IgD-negative memory B cell (primary cell): ENCODE measurements around the gene LCLAT1. TPM values are rescaled to one million over a fixed set of nuclear protein-coding genes. Genes with fewer than 3 reads are reported as not detected.
A peak's percentile ranks its signal among the peaks of the same experiment; 100 is the strongest.
"Not testable (repeated sequence)": the region's sequence is repeated elsewhere in the genome, so short reads cannot be mapped to it uniquely, and the experiment has no call there.

Experiments used
- H3K27ac Mint-ChIP-seq, 3 donors: one replicate each; pipeline ENCODE4 v1.8.0; 2020 to 2022; ENCODE audit warnings: mild to moderate bottlenecking in 3 of 3, mixed read lengths in 3 of 3, moderate library complexity in 1 of 3
- H3K27me3 Mint-ChIP-seq: one replicate; pipeline ENCODE4 v1.8.0; 2021; ENCODE audit warnings: mixed read lengths
- H3K36me3 Mint-ChIP-seq: one replicate; pipeline ENCODE4 v1.8.0; 2020; ENCODE audit warnings: mild to moderate bottlenecking, mixed read lengths
- H3K4me1 Mint-ChIP-seq, 3 donors: one replicate each; pipeline ENCODE4 v1.8.0; 2020 to 2022; ENCODE audit warnings: mixed read lengths in 3 of 3, mild to moderate bottlenecking in 1 of 3
- H3K4me3 Mint-ChIP-seq, 4 donors: one replicate each; pipeline ENCODE4 v1.8.0; 2020 to 2022; ENCODE audit warnings: mild to moderate bottlenecking in 4 of 4, mixed read lengths in 4 of 4, moderate library complexity in 3 of 4
- H3K9me3 Mint-ChIP-seq, 3 donors: one replicate each; pipeline ENCODE4 v1.8.0; 2020 to 2021; ENCODE audit warnings: mixed read lengths in 3 of 3, mild to moderate bottlenecking in 1 of 3
- polyA plus RNA-seq: library from polyadenylated mRNA; unstranded; fragments of 300-500 nt; fragmentation: Illumina TruSeq; gene quantifications from one replicate; pipeline ENCODE4 v1.2.3, GENCODE V29; 2021

LCLAT1 gene
- polyA plus RNA-seq, 1 donor from 2014 or later: 14.3 TPM

DNA sequence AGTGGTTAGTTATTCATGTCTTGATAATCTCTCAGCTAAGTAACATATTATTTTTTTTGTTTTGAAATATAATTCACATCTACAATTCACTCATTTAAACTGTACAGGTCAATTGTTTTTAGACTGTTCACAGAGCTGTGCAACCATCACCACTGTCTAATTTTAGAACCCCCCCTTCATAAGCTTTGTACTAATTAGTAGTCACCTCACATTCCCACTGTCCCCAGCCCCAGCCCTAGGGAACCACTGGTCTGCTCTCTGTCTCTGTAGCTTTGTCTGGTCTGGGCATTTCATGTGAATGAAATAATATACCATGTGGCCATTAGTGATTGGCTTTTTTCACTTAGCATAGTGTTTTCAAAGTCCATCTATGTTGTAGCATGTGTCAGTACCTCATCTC, 55.3 kb downstream of the LCLAT1 start:
- Mint-ChIP-seq H3K27ac (peak overlapping the region in 1 of 3 donors; percentile 88), H3K36me3 (peaks cover 4% of the 10 kb centered on the region), H3K9me3 (peaks cover 2 to 17% (median 17%) of the 10 kb centered on the region in 3 donors), H3K27me3 (no peaks in the 10 kb centered on the region), H3K4me3 (peak overlapping the region in 2 of 4 donors; percentile 2 to 75), H3K4me1 (peaks cover 28 to 45% (median 37%) of the 10 kb centered on the region in 3 donors)

- H3K36me3 Mint-ChIP-seq: peaks cover 4% of the 10 kb centered on the region
- H3K27me3 Mint-ChIP-seq: no peaks in the 10 kb centered on the region
- peaks cover 30 to 45% (median 37%) of the 10 kb centered on the region in 3 donors for H3K4me1 Mint-ChIP-seq
- H3K4me3 Mint-ChIP-seq: peak overlapping the region in 3 of 4 donors; percentile 4 to 63 (median 63)
- H3K27ac Mint-ChIP-seq: peak overlapping the region; percentile 57 to 93 (median 88)
- peaks cover 2 to 14% (median 9%) of the 10 kb centered on the region in 3 donors for H3K9me3 Mint-ChIP-seq
Observed at GRCh38 chr2:30503007-30503694, 56.1 kb downstream of the LCLAT1 start.

GRCh38 chr2:30503695-30504052, 56.6 kb downstream of the LCLAT1 start:
- Mint-ChIP-seq H3K36me3 (peaks cover 4% of the 10 kb centered on the region), H3K27me3 (no peaks in the 10 kb centered on the region), H3K4me1 (peaks cover 35 to 45% (median 37%) of the 10 kb centered on the region in 3 donors), H3K4me3 (peak overlapping the region in 3 of 4 donors; percentile 4 to 63 (median 31)), H3K9me3 (peaks cover 2 to 14% (median 4%) of the 10 kb centered on the region in 3 donors), H3K27ac (peak overlapping the region; percentile 57 to 93 (median 88))

DNA sequence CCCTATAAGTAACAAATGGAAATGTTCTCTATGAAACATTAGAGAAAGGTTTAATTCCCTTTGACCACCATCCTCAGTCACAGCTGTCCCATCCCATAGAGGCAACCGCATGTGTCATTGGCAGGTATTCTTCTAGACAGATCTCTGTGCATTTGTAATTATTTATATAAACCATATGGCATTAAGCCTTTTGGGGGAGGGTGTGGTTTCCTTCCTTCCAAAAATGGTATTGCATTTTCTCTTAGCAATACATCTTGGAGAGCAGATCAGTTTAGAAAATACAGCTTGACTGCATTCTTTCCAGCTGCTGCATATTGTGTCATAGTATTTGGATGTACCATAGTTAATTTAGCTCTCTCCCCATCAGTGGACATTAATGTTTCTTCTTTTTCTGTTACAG, 57.7 kb downstream of the LCLAT1 start:
- H3K9me3 Mint-ChIP-seq: peaks cover 0 to 11% (median 0%) of the 10 kb centered on the region in 3 donors
- H3K27ac Mint-ChIP-seq: peak overlapping the region; percentile 61 to 77 (median 71)
- peaks cover 4% of the 10 kb centered on the region for H3K36me3 Mint-ChIP-seq
- H3K4me1 Mint-ChIP-seq: peaks cover 40 to 51% (median 42%) of the 10 kb centered on the region in 3 donors
- H3K4me3 Mint-ChIP-seq: peak overlapping the region in 3 of 4 donors; percentile 50 to 88 (median 84)
- H3K27me3 Mint-ChIP-seq: no peaks in the 10 kb centered on the region

DNA sequence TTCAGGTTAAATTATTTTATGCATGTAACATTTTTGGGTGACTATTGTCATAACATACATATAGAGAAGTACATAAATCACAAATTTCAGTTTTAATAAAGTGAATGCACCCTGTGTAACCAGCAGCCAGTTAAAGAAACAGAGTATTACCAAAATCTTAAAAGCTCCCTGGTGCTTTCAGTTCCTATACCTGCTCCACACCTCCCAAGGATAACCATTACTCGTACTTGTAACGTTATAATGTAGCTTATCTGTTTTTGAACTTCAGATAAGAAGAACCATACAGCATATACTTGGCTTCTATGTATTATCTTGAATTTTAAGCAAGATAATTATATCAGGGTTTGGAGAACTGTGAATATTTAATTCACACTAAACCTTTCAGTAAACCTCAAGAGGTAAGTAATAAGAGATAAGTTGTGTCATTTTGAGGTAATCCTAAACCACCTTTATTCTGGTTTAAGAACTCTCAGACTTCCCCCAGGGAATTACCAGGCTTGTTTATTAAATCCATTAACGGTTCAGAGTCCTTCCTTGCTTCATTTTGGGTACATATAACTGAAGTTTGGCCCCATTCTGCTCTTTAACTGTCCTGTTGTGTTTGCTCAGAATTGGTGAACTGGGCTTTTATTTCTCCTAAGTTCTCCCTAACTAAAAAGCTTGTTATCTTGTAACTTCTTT, 58.6 kb downstream of the LCLAT1 start:
- Mint-ChIP-seq H3K27me3 (no peaks in the 10 kb centered on the region), H3K27ac (peak overlapping the region; percentile 61 to 77 (median 71))

GRCh38 chr2:30507460-30507859, 60.4 kb downstream of the LCLAT1 start:
- H3K4me3 Mint-ChIP-seq, H3K27ac Mint-ChIP-seq, H3K27me3 Mint-ChIP-seq, H3K36me3 Mint-ChIP-seq: not testable (repeated sequence)
- Mint-ChIP-seq H3K4me1 (peaks cover 41 to 55% (median 46%) of the 10 kb centered on the region in 3 donors), H3K9me3 (peaks cover 0 to 11% (median 0%) of the 10 kb centered on the region in 3 donors)

More for the DNA sequence above, 58.6 kb downstream of the LCLAT1 start:
- Mint-ChIP-seq H3K4me3 (peak overlapping the region in 2 of 4 donors; percentile 57 to 88), H3K36me3 (peaks cover 4% of the 10 kb centered on the region), H3K4me1 (peaks cover 40 to 59% (median 48%) of the 10 kb centered on the region in 3 donors), H3K9me3 (peaks cover 0 to 11% (median 0%) of the 10 kb centered on the region in 3 donors)

- peak overlapping the region in 1 of 3 donors; percentile 11 for H3K27ac Mint-ChIP-seq
- peaks cover 0 to 11% (median 0%) of the 10 kb centered on the region in 3 donors for H3K9me3 Mint-ChIP-seq
- H3K36me3 Mint-ChIP-seq: no peaks in the 10 kb centered on the region
- H3K27me3 Mint-ChIP-seq: no peaks in the 10 kb centered on the region
- H3K4me3 Mint-ChIP-seq: no peak overlapping the region
- peaks cover 32 to 44% (median 36%) of the 10 kb centered on the region in 3 donors for H3K4me1 Mint-ChIP-seq
Observed at GRCh38 chr2:30509716-30510115, 62.7 kb downstream of the LCLAT1 start.

GRCh38 chr2:30510409-30510808, 63.4 kb downstream of the LCLAT1 start:
- Mint-ChIP-seq H3K36me3 (no peaks in the 10 kb centered on the region), H3K4me1 (peaks cover 25 to 44% (median 32%) of the 10 kb centered on the region in 3 donors), H3K4me3 (peak overlapping the region in 1 of 4 donors; percentile 28), H3K27ac (peak overlapping the region in 1 of 3 donors; percentile 11), H3K9me3 (peaks cover 0 to 11% (median 0%) of the 10 kb centered on the region in 3 donors), H3K27me3 (no peaks in the 10 kb centered on the region)

DNA sequence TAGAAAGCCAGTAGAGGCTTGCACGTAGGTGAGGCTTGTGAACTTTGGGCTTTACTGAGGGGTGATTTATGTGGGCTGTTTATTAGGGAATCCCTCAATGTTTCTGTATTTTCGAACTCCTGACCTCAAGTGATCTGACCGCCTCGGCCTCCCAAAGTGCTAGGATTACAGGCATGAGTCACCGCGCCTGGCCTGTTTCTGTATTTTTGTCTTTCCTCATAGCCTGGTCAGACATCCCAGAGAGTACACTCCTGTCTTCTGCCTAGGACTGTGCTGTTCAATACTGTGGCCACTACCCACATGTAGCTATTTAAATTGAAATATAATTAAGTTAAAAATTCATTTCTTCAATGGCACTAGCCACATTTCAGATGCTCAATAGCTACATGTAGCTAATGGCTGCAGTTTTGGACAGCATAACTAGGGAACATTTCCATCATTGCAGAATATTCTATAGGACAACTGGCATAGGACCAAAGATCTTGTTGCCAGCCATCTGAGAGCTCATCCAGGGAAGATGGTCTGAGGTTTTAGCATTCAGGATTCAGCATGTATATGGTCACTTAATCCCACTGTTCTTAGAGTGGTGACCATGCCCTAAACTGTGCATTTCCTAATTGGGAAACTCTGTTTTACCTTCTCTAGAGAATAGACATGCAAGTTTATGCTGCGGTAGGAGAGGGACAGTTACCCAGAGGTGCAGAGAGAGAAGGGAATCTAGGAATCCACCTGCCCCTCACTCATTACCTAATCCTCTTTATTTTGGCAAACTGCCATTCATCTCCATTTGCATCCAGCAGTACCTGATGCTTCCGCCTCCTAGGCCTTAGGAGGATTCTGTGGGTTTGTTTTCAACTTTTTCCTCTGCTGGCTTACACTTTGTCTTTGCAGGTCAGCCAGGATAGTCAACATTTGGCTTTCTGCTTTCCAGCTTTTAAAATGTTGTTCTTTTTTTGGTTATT, 64.4 kb downstream of the LCLAT1 start:
- H3K27me3 Mint-ChIP-seq: no peaks in the 10 kb centered on the region
- peaks cover 0 to 11% (median 0%) of the 10 kb centered on the region in 3 donors for H3K9me3 Mint-ChIP-seq
- no peak overlapping the region for H3K4me3 Mint-ChIP-seq
- peaks cover 19 to 38% (median 26%) of the 10 kb centered on the region in 3 donors for H3K4me1 Mint-ChIP-seq
- no peaks in the 10 kb centered on the region for H3K36me3 Mint-ChIP-seq
- peak overlapping the region in 1 of 3 donors; percentile 11 for H3K27ac Mint-ChIP-seq

- no peaks in the 10 kb centered on the region for H3K27me3 Mint-ChIP-seq
- no peak overlapping the region for H3K4me3 Mint-ChIP-seq
- no peaks in the 10 kb centered on the region for H3K36me3 Mint-ChIP-seq
- peaks cover 0 to 11% (median 0%) of the 10 kb centered on the region in 3 donors for H3K9me3 Mint-ChIP-seq
- peaks cover 17 to 41% (median 26%) of the 10 kb centered on the region in 3 donors for H3K4me1 Mint-ChIP-seq
- no peak overlapping the region for H3K27ac Mint-ChIP-seq
Observed at GRCh38 chr2:30512243-30512886, 65.3 kb downstream of the LCLAT1 start.

GRCh38 chr2:30513649-30514048, 66.6 kb downstream of the LCLAT1 start:
- H3K4me3 Mint-ChIP-seq, H3K27ac Mint-ChIP-seq, H3K9me3 Mint-ChIP-seq, H3K36me3 Mint-ChIP-seq, H3K27me3 Mint-ChIP-seq: not testable (repeated sequence)
- H3K4me1 Mint-ChIP-seq: peaks cover 13 to 37% (median 26%) of the 10 kb centered on the region in 3 donors

DNA sequence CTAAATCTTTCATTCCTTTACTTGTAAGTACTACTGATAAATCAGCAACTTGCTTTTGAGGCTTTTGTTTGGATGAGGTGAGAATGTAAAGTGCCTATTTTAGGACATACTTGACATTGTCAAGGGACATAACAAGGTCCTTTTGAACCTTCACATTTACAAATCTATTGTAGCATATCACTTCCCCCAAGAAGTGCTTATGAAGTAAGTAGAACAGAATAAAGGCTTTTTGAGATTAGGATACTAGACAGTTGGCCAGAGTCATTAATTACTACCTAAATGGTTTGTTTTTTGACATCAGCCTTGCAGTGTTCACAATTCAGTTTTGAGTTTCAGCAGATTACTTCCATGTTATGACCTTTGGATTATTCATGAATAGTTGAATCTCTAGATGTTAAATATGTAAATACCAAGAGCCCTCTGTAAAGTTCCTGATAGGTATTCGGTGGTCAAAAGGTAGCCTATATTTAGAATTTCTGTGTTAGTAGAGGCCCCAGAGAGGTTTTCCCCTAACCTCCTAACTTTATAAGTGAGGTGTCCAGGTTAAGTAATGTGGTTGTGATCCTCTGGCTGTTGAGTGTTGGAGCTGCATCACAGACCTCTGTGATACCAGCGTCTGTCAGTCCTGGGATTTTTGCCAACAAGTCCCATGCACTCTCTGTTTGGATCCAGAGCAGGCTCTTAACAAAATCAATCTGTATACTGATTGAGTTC, 67.2 kb downstream of the LCLAT1 start:
- Mint-ChIP-seq H3K4me3 (no peak overlapping the region), H3K9me3 (peaks cover 0 to 8% (median 3%) of the 10 kb centered on the region in 3 donors), H3K4me1 (peaks cover 9 to 34% (median 22%) of the 10 kb centered on the region in 3 donors)

DNA sequence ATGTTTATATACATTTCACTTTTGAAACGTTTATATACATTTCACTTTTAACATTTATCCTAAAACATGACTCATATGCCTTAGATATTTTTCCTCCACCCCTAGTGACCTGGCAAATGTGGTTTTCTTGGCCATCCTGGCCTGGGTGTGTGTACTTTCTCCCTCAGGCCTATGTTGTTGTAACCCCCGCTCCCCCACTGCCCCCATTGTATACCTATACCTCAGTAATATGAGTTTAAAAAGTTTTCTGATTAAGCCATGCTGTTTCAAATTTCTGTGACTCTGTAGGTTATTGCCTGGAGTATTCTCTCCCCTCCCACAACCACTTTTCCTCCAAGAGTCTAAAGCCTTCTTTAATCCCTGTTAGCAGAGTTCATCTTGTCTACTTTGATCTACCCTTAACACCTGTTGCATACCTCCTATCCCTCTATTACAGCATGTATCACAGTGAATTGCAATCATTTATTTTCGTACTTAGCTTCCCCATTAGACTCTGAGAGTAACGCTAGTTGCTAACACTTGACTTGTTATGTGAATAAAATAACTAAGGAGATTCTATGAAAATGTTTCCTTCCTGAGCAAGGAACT, 67.9 kb downstream of the LCLAT1 start:
- no peaks in the 10 kb centered on the region for H3K27me3 Mint-ChIP-seq
- H3K4me3 Mint-ChIP-seq: peak overlapping the region in 1 of 4 donors; percentile 84
- peaks cover 13% of the 10 kb centered on the region for H3K36me3 Mint-ChIP-seq
- no peak overlapping the region for H3K27ac Mint-ChIP-seq
- peaks cover 8 to 31% (median 21%) of the 10 kb centered on the region in 3 donors for H3K4me1 Mint-ChIP-seq
- peaks cover 0 to 9% (median 3%) of the 10 kb centered on the region in 3 donors for H3K9me3 Mint-ChIP-seq

More for the DNA sequence above, 67.2 kb downstream of the LCLAT1 start:
- Mint-ChIP-seq H3K27me3 (no peaks in the 10 kb centered on the region), H3K27ac (no peak overlapping the region), H3K36me3 (peaks cover 9% of the 10 kb centered on the region)
